DMS53 (cell line): ENCODE measurements around the gene ZNF865.

Experiments used
- DNase-seq: peaks from one replicate; lab custom pipeline; 2025; lab: John Stamatoyannopoulos, UW

The ZNF865 gene

DNA sequence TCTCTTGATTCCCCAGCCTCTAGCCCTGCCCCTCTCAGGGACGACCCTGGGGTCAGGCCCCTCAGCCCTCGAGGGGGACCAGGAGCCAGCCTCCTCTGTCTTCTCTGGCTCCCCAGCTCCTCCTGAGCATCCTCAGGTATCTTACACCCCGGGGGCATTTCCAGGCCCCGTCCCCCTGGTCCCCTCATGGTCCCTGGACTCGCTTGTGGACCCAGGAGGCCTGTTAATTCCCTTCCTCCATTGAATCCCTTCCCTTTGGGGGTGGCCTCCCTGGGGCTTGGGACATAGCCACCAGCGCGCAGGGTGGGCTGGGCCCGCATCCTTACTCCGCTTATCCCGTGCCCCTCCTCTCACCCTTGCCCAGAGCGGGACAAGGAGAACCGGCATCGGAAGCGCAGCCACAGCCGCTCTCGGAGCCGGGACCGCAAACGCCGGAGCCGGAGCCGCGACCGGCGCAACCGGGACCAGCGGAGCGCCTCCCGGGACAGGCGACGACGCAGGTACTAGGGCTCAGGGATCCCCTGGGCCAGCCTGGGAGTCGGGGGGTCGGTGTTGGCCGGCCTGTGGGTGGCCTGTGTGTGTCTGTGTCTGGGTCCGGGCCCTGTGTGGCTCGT lies 53.5 kb downstream of the ZNF865 start:
- DNase-seq: no peak

DNA sequence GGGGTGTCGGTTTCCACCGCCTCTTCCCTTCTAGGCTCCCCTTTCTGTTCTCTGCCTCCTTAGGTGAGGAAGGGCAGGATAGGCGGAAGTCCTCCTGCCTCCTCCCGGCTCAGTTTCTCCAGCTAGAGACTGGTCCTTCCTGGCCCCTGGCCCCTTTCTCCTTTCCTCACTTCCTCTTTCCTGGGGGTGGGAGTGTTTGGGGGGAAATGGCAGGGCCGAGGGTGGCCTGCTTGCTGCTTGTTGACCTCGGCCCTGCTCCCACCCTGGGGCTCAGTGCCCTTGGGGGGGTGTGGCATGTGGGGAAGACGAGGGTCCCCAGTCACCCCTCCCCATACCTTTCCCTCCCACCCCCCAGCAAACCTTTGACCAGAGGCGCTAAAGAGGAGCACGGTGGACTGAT lies 54.4 kb downstream of the ZNF865 start:
- no peak for DNase-seq

DNA sequence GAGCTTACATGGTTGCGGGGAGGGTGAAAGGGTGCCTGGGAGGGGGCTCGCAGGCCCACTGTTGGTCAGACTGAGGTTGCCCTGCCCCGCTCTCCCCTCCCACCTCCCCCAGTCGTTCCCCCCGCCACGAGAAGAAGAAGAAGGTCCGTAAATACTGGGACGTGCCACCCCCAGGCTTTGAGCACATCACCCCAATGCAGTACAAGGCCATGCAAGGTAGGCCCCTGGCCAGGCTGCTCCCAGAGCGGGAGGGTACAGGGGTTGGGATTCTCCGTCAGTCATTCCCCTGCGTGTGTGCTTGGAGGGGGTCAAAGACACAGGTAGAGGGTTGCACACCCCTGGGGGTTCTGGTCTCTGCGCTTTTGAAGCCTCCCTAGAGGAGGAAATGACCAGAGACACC lies 55.0 kb downstream of the ZNF865 start:
- DNase-seq: no peak

- DNase-seq: no peak
Measured at GRCh38 chr19:55660991-55661390, 55.5 kb downstream of the ZNF865 start.

GRCh38 chr19:55661826-55662225 lies 56.4 kb downstream of the ZNF865 start:
- no peak for DNase-seq

DNA sequence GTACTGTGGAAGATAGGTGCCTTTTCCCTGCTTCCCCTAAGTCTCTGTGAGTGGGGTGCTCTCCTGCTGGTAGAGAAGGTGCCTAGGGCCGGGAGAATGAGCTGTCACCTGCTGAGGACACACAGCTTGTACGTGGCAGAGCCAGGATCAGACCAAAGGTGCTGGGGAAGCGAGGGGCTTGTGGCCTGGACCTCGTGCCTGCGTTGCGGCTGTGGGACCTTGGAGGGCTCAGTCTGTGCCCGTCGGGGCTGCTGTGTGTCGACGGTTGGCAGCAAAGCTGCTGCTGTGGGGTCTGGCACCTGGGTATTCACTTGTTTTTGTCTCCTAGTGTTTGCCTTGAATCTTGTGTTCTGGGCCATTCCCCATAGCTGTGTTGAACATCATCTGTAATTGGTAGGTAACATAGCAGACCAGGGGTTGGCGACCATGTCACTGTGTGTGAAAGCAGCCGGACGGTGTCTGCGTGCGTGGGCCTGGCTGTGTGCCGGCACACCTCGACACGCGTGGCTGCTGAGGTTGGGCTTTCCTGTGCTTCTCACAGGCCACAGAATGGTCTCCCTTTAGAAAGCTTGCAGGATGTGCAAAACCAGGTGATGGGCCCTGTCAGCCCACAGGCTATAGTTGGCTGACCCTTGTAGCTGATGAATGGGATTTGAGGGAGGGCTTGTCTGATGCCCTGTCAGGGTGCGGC lies 58.5 kb downstream of the ZNF865 start:
- no peak for DNase-seq

DNA sequence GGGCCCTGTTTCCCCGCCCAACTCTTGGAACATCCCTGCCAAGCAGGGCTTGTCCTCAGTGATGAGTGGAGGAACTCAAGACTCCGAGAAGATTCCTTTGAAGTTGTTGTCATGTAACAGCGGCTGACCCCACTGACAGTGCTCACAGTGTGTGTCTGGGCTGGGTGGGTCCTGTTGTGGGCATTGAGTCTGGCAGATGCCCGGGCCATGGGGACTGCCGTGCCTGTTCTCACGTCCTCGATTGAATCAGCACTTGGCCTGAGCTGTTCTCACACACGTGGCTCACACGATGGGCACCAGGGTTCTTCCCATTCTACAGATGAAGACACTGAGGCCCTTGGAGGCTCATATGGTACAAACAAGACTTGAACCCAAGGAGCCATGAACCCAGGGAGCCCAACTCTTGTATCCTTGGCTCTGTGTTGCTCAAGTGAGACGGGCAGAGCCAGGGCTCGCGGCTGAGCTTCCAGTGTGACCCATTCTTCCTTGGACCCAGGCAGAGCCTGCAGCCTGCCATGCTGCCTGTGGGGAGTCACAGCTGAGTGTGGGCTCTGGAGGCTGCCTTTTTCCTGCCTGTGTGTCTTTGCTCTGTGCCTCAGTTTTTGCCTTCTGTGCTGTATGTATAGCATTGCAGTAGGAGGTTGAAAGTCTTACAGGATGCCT lies 61.0 kb downstream of the ZNF865 start:
- no peak for DNase-seq
